Measurements from ENCODE around the gene SLC39A12. TPM values are rescaled to one million over a fixed set of nuclear protein-coding genes. Genes with fewer than 3 reads are reported as not detected.

The SLC39A12 gene
- total and polyA plus RNA-seq, 2 of the 4 experiments (the other 2 are of a cell fraction), result not detected

DNA sequence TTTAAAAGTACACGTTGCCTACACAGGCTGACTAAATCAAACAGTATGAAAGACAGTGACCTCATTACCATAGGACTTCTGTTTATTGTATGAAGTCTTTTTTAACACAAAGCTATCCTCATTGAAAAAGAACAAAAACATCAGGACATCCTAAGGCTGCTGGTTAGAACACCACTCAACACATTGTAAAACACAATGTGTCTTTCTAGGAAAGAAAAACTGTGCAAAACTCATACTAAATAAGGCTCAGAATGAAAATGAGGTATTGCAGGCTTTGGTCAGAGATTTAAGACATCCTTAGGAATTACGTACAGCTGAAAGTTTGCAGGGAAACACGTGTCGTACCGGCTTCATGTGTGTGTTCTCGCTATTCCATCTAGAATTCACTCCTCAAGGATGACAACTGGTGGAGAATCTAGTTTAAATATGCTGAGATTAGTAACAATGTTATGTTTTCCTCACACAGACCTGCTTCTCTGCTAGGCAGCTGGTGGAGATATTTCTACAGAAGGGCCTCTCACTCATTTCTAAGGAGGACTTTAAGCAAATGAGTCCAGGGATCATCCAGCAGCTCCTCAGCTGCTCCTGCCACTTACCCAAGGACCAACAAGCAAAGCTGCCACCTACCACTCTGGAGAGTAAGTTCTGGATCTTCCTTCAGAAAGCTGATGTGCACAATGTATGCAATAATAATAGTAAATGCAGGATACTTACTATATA is 29.3 kb downstream of the SLC39A12 start:
- H3K4ac ChIP-seq (ENCODE audit: low read depth, low read length), result peak overlapping the region; percentile 44
- TF ChIP-seq USF2 (IDR thresholded peaks at IDR 0.05; ENCODE audit: low read depth, low read length) (no peak), SMC3 (IDR thresholded peaks at IDR 0.05; ENCODE audit: low read depth, low read length) (no peak), MAZ (IDR thresholded peaks at IDR 0.05; ENCODE audit: borderline replicate concordance, low read depth, low read length) (no peak), CEBPB (IDR thresholded peaks at IDR 0.05; ENCODE audit: low read depth, low read length) (no peak), CHD1 (IDR thresholded peaks at IDR 0.05; ENCODE audit: low read depth, low read length) (no peak)
- no CpG with 5 or more reads among the region's 6 CpGs for WGBS, 2 experiments (ENCODE audit: extremely low coverage in 2 of 2, insufficient read length in 1 of 2)
- no peak overlapping the region for H2AK9ac ChIP-seq (replicated peaks; ENCODE audit: low read depth, low read length, poor library complexity)
- H2BK20ac ChIP-seq (ENCODE audit: low read depth, low read length), result peak overlapping the region; percentile 67
- H2BK15ac ChIP-seq (ENCODE audit: low read depth, low read length), result peak overlapping the region; percentile 64; the same call in 2 of the 3 replicates
- DNase-seq (peak; percentile 68), ATAC-seq (ENCODE audit: low read depth) (peak; percentile 26; the same call in 1 of the 2 replicates)
- peaks cover 9% of the 10 kb centered on the region for H3K4me1 ChIP-seq (ENCODE audit: control insufficient read depth, insufficient read depth, low read length)
- H4K8ac ChIP-seq (ENCODE audit: low read depth in 2 of 2, low read length in 2 of 2), result peak overlapping the region; percentile 3 to 72; a peak in 2 of 4 replicates
- ChIA-PET POLR2A (ENCODE audit: unreplicated experiment) (interaction anchor here (0.7 kb wide), 1 partner anchor 24 kb away, joined by 3 read pairs; no protein-coding TSS in a partner anchor), CTCF (interaction anchor here (0.6 to 1.4 kb wide), 2 partner anchors 71 to 768 kb away, joined by 4 to 6 read pairs; no protein-coding TSS in a partner anchor)
- H3K36me3 ChIP-seq (ENCODE audit: control insufficient read depth, insufficient read depth, low read length), result no peaks in the 10 kb centered on the region
- peak overlapping the region; percentile 39; the same call in 1 of the 2 replicates for H3K4me2 ChIP-seq (ENCODE audit: low read depth, low read length)
- no peaks in the 10 kb centered on the region for H4K20me1 ChIP-seq (ENCODE audit: insufficient read depth, low read length)
- no peak overlapping the region for H3K4me3 ChIP-seq (ENCODE audit: insufficient read depth, low read depth, low read length)
- H3K79me1 ChIP-seq (ENCODE audit: low read depth in 1 of 2, low read length in 2 of 2), result no peaks in the 10 kb centered on the region
- no peak overlapping the region for H3K9ac ChIP-seq (ENCODE audit: low read depth, low read length)
- H4K5ac ChIP-seq (ENCODE audit: low read depth, low read length), result peak overlapping the region; percentile 59; the same call in 1 of the 2 replicates
- dilution Hi-C loops (cut with HindIII; ENCODE audit: low sequenced_read_pairs, unreplicated experiment) (no loop called here), in situ Hi-C loops (cut with MboI; ENCODE audit: low sequenced_read_pairs) (no loop called here), intact Hi-C loops (cut with micrococcal nuclease) (loop anchor here (2.0 kb wide), 1 partner anchor 64 kb away; no protein-coding TSS in a partner anchor)
- H2AFZ ChIP-seq (replicated peaks; ENCODE audit: low read length, poor library complexity), result no peak overlapping the region
- no peak overlapping the region for H3K27ac ChIP-seq (ENCODE audit: insufficient read depth, low read length)
- H3K9me1 ChIP-seq (ENCODE audit: insufficient read depth, low read length), result no peaks in the 10 kb centered on the region
- no peaks in the 10 kb centered on the region for H3K27me3 ChIP-seq (ENCODE audit: control insufficient read depth, insufficient read depth, low read length)
- no TSS peak for BruUV-seq (replicated peaks)
- H2AK5ac ChIP-seq (ENCODE audit: low read depth, low read length), result peak overlapping the region; percentile 59; the same call in 1 of the 2 replicates
- peak overlapping the region; percentile 78 for H3K18ac ChIP-seq (ENCODE audit: low read depth, low read length)
- no peak overlapping the region for H3K56ac ChIP-seq (ENCODE audit: extremely low read depth, insufficient read depth, low read length)
- H4K91ac ChIP-seq (ENCODE audit: insufficient read depth, low read depth, low read length), result peak overlapping the region; percentile 68
- no peak overlapping the region for H3K14ac ChIP-seq (replicated peaks; ENCODE audit: low read depth, low read length)
- no peaks in the 10 kb centered on the region for H3K9me3 ChIP-seq (ENCODE audit: control insufficient read depth, insufficient read depth, low read length)
- no peak overlapping the region; the same call in 1 of the 2 replicates for H3K23ac ChIP-seq (ENCODE audit: low read depth, low read length)
- peak overlapping the region; percentile 47 for H2BK5ac ChIP-seq (ENCODE audit: low read depth, low read length, poor library complexity, severe bottlenecking)
- peak overlapping the region; percentile 64 for H2BK120ac ChIP-seq (ENCODE audit: low read depth, low read length)
